ENCODE results near the gene IGFALS.

DNA sequence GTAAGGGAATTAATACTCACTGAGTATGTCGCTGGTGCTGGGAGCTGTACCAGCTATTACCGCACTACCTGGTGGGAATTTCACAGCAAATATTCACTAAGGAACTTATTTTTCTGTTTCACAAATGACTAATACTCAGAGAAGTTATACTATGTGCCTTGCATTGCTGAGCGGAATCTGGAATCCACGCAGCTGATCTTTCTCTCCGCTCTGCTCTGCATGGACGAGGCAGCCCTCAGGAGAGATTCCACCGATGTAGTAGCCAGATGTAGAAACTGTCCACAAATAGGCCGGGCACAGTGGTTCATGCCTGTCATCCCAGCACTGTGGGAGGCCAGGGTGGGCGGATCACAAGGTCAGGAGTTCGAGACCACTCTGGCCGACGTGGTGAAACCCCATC, 39.3 kb downstream of the IGFALS start:
- no peak for TF ChIP-seq EZH2 (IDR thresholded peaks at IDR 0.05; ENCODE audit: low read depth, unreplicated experiment)
- TF ChIP-seq, protein P1, sequence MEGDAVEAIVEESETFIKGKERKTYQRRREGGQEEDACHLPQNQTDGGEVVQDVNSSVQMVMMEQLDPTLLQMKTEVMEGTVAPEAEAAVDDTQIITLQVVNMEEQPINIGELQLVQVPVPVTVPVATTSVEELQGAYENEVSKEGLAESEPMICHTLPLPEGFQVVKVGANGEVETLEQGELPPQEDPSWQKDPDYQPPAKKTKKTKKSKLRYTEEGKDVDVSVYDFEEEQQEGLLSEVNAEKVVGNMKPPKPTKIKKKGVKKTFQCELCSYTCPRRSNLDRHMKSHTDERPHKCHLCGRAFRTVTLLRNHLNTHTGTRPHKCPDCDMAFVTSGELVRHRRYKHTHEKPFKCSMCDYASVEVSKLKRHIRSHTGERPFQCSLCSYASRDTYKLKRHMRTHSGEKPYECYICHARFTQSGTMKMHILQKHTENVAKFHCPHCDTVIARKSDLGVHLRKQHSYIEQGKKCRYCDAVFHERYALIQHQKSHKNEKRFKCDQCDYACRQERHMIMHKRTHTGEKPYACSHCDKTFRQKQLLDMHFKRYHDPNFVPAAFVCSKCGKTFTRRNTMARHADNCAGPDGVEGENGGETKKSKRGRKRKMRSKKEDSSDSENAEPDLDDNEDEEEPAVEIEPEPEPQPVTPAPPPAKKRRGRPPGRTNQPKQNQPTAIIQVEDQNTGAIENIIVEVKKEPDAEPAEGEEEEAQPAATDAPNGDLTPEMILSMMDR (conservative IDR thresholded peaks at IDR 0.05; ENCODE audit: low read depth in 2 of 2), result no peak

Data from GM23338 (cell line).